ENCODE measurements around the gene SH3TC2.

GRCh38 chr5:149108651-149109280 lies 45.9 kb upstream of the SH3TC2 start:
- TF ChIP-seq CTCF (IDR thresholded peaks at IDR 0.05) (no peak), POLR2A (IDR thresholded peaks at IDR 0.05) (no peak)
